HG03571 (cell line): ENCODE measurements around the gene ITGAL.
"Not testable (repeated sequence)": the region's sequence is repeated elsewhere in the genome, so short reads cannot be mapped to it uniquely, and the experiment has no call there.

Source experiments
- ATAC-seq: cut with Tn5 transposase; IDR thresholded peaks from one replicate; pipeline ENCODE4 v1.9.1; 2021; ENCODE audit not compliant: unreplicated experiment

ITGAL gene

GRCh38 chr16:30457743-30458560 is 14.6 kb upstream of the ITGAL start:
- no peak for ATAC-seq

DNA sequence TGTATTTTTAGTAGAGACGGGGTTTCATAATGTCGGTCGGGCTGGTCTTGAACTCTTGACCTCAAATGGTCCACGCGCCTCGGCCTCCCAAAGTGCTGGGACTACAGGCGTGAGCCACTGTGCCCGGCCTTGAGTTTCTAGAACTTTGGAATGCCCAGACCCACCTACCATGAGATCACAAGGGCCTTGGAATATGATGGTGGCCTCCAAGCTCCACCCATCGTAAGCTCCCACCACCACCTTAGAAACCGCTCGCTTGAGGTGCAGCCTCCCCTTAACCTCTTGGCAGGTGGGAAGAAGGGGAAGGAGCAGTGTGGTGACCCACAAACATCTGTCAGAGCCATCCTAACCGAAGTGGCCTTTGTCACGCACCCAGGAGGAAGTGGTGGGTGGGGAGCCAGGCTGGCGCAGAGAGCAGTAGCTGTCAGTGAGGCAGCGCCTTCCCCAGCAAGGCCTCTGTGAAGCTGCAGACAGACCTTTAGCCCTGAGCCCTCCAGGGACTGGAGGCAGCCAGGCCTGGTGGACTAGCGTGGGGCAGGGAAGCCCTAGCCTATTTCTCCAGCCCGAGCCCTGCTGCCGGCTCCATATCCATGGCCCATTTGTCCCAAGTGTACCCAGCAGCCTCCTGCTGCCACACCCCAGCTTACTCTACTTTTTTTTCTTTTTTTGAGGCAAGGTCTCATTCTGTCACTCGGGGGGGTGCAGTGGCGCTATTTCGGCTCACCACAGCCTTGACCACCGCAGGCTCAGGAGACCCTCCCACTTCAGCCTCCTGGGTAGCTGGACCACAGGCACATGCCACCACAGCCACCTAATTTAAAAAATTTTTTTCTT is 13.8 kb upstream of the ITGAL start:
- ATAC-seq: peak; percentile 76

DNA sequence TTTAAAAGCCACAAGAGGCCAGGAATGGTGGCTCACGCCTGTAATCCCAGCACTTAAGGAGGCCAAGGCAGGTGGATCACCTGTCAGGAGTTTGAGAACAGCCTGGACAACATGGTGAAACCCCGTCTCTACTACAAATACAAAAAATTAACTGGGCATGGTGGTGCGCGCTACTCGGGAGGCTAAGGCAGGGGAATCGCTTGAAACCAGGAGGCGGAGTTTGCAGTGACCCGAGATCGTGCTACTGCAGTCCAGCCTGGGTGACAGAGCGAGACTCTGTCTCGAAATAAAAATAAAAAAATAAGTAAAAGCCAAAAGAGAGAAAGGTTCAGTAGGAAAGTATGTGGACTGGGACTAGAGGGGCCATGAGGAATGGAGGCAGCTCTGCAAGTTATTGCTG is 13.1 kb upstream of the ITGAL start:
- no peak for ATAC-seq

- not testable (repeated sequence) for ATAC-seq
Observed at GRCh38 chr16:30461426-30461825, 11.1 kb upstream of the ITGAL start.

GRCh38 chr16:30464078-30464477 is 8.5 kb upstream of the ITGAL start:
- ATAC-seq: no peak

GRCh38 chr16:30470170-30470512 is 2.4 kb upstream of the ITGAL start:
- no peak for ATAC-seq

GRCh38 chr16:30470632-30470995 is 1.9 kb upstream of the ITGAL start:
- ATAC-seq: no peak

DNA sequence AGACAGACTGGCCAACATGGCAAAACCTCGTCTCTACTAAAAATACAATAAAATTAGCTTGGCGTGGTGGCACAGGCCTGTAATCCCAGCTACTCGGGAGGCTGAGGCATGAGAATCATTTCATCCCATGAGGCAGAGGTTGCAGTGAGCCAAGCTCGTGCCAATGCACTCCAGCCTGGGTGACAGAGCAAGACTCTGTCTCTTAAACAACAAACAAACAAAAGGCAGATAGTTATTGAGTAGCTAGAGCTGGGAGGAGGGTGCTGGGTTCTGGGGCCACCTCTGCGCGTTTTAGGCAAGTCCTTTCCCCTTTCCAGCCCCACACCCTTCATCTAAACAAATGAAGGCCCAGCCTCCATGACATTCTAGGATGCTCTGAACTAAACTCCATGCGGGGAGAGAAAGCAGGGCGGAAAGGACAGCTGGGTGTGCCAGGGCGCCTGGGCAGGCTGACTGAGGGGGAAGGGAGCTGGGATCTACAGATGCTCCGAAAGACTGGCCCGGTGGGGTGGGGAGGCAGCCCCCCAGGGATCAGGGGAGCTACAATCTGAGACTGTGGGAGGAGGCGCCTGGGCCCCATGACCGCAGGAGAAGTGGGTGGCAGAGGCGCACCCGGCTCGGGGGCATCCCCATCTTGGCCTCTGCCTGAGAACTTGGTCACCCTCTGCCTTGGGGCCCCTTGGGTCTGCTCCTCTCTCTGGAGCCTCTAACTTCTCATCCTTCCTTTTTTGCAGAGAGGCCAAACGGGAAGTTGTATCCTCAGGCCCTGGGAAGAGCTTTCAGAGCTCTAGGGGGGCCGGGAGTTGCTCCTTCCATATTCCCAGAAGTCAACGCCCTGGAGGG is 910 bp downstream of the ITGAL start:
- no peak for ATAC-seq

DNA sequence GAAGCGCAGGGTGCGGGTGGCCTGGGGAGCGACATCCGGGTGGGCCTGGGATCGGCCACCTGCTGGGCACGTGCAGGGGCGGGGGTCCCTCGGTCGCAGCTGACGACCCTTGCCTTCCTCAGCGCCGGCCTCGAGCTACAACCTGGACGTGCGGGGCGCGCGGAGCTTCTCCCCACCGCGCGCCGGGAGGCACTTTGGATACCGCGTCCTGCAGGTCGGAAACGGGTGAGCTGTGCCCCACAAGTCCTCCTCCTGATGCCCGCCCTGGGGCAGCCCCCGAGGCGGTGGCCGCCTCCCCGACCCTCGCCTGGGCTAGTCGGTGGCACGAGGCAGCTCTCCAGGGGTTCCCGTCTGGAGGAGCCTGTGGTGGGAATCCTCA is 1.5 kb downstream of the ITGAL start:
- no peak for ATAC-seq

DNA sequence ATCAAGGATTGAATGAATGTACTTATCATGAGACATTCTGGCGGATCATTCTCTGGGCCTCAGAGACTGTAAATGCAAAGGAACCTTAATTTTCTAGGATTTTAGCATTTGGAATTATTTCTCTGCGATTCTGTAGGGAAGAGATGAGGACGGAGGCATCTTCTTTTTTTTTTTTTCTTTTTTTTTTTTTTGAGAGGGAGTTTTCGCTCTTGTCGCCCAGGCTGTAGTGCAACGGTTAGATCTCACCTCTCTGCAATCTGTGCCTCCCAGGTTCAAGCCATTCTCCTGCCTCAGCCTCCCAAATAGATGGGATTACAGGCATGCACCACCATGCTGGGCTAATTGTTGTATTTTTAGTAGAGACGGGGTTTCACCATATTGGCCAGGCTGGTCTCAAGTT is 2.1 kb downstream of the ITGAL start:
- ATAC-seq: no peak

DNA sequence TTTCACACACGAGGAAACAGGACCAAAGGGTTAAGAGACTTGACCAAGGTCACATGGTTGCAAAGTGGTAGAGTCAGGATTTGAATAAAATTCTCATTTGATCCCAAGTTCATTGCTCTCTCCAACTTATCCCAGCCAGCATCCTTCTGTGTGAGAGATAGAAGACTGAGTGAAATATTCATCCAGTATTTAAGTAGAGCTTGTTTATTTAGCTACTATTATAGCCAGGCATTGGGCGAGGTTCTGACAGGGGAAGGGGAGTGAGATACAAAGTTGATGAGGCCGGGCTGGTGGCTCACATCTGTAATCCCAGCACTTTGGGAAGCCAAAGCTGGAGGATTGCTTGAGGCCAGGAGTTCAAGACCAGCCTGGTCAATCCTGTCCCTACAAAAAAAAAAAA is 4.4 kb downstream of the ITGAL start:
- no peak for ATAC-seq

- ATAC-seq: not testable (repeated sequence)
Observed at GRCh38 chr16:30477773-30478172, 5.2 kb downstream of the ITGAL start.

DNA sequence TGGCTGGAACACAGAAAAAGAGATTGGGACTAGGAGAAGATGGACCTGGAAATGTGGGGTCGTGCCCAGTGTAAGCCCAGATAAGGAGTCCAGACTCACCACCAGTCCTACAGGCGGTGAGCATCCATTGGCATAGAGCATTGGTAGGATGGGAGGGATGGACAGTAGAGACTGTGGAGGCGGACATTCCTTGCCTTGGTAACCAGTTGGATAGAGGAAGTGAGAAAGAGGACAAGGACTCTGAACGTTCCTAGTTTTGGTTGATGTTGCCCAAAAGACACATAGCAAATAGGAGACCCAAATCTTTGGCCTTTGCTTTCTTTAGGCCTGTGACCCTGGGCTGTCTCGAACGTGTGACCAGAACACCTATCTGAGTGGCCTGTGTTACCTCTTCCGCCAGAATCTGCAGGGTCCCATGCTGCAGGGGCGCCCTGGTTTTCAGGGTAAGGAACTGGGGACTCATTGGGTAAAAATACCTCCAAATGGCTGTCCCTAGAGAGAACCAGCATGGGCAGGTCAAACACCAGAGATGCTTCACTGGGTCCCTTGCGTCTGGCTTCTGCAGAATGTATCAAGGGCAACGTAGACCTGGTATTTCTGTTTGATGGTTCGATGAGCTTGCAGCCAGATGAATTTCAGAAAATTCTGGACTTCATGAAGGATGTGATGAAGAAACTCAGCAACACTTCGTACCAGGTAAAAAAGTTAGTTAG is 6.4 kb downstream of the ITGAL start:
- no peak for ATAC-seq

GRCh38 chr16:30481381-30481780 is 8.8 kb downstream of the ITGAL start:
- ATAC-seq: no peak

DNA sequence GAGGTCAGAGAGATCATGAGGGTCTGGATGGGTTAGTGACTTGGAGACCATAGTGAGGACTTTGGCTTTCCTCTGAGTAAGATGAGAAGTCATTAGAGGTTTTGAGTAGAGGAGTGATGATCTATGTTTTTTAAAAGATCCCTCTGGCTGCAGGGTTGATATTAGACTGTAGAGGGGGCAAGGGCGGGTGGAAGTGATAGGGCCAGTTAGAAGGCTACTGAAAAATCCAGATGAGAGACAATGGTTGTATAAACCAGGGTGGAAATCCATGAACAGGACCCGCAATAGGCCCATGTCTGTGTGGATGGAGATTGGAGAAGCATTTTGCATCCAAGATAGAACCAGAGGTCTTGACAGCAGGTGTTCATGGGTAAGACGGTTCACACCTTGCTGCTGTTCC is 9.8 kb downstream of the ITGAL start:
- no peak for ATAC-seq

DNA sequence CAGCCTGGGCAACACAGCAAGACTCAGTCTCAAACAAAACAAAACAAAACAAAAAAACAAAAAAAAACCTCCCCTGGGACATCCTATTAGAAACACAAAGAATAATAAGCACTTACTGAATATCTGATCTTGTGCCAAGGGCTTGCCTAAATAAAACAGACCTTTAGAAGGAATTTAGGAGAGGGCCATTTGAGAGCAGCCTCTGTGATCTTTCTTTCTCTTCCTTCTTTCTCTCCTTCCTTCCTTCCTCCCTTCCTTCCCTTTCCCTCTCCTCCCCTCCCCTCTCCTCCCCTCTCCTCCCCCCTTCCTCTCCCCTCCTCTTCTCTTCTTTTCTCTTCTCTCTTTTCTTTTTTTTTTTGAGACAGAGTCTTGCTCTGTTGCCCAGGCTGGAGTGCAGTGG is 12.3 kb downstream of the ITGAL start:
- no peak for ATAC-seq

DNA sequence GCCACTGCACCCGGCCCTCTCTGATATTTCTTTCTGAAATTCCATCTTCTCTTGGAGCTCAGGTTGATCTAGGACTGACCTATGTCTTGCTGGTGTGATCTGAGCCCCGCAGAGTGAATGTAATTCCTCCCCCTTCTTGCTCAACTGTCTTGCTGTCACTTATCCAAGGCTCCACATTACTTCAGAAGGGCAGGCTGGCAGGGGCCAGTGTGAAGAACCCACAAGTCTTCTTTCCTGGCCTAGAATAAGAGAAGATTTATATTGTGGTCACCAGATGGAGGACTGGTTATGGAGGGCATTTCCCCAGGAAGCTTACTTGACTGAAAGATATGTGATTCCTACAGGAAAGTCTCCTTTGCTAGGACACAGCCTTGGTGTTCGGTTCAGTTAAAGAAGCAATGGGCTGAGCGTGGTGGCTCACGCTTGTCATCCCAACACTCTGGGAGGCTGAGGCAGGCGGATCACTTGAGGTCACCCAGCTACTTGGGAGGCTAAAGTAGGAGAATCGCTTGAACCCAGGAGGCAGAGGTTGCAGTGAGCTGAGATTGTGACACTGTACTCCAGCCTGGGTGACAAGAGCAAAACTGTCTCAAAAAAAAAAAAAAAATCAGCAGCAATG is 13.4 kb downstream of the ITGAL start:
- no peak for ATAC-seq

- ATAC-seq: no peak
Observed at GRCh38 chr16:30488764-30489605, 16.4 kb downstream of the ITGAL start.

DNA sequence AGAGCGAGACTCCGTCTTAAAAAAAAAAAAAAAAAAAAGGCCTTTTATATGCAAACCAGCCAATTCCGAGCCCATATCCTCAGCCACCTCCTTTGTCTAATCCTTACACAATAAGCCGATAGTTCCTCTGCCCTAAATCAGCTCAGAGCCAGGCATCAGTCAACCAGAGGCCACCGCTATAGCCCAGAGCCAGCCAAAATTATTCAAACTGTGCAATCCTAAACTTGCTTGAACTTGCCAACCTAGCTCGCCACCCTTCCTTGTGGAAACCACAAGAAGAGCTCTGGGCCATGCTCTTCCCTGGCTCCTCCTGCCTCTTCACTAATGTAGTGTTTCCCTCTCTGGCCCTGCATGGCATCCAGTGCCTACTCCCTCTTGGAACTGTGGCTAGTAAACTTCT is 17.7 kb downstream of the ITGAL start:
- ATAC-seq: no peak

DNA sequence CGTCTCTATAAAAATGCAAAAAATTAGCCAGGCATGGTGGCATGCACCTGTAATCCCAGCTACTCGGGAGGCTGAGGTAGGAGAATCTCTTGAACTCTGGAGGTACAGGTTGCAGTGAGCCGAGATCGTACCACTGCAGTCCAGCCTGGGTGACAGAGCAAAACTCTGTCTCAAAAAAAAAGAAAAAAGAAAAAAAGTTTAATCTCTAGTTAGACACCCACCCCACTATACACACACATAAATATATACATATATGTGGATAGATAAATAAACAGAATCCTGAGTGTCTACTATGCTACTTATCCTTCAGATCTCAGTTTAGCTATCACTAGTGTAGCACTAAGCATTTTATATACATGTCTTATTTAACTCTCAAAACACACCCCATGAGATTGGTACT is 18.7 kb downstream of the ITGAL start:
- no peak for ATAC-seq
